GM12874 (cell line): ENCODE results near the gene HJV.

Experiments used
- CTCF ChIP-seq: IDR thresholded peaks from 2 replicates; pipeline ENCODE4 v1.5.1; 2011; ENCODE audit warnings: low read depth, mild to moderate bottlenecking, control low read depth, low read length, moderate library complexity; ENCODE audit not compliant: insufficient read depth

HJV gene

DNA sequence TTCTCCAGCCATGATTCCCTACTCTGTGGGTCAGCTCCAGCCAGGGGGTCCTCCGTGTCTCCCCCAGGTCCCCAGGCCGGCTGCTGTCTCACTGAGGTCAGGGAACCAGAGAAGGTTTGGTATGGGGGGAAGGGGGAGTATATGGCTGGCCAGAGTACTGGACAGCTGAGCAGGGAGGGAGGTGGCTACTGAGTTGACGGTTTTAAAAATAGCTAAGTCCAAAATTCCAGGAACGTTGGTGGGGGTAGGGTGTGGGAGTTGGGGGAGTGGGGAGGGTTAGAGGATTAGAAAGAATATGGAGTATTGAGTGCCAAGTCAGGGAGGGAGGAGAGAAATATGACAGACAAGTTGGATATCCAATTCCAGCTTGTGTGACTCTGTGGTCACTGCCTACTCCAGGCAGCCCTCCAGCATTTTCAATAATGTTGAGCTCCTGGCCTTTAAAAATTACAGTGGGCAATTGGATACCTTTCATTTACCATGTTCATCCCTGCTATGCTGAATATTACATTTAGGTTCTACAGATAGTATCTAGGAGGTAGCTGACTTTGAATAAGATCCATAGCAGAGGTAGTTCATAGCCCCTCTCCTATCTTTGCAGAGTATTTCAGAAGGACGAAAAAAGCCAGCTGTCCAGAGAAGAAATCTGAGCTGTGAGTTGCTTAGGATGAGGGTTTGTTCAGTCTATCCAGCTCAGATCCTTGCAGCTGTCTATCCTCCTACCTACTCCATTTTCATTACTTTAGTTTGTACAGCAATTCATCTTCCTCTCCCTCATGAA is at the start of gene HJV:
Gene HJV, minus strand, starts transcription at position 114 of the 781 bp plus-strand sequence. CDS start 1,504 bp downstream, outside the sequence.
- TF ChIP-seq CTCF, result no peak

DNA sequence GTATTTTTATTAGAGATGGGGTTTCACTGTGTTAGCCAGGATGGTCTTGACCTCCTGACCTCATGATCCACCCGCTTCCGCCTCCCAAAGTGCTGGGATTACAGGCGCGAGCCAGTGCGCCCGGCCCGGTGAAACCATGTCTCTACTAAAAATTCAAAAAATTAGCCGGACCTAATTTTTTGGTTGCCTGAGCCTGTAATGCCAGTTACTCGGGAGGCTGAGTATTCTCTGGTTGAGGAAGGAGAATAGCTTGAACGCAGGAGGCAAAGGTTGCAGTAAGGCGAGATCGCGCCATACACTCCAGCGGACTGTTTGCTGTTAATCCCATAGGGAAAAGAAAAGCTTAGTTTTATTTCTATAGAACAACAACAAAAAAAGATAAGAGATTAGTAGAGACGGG is 29.9 kb upstream of the HJV start:
- no peak for TF ChIP-seq CTCF

- TF ChIP-seq CTCF, result no peak
Observed at GRCh38 chr1:146049436-146049835, 27.9 kb upstream of the HJV start.

DNA sequence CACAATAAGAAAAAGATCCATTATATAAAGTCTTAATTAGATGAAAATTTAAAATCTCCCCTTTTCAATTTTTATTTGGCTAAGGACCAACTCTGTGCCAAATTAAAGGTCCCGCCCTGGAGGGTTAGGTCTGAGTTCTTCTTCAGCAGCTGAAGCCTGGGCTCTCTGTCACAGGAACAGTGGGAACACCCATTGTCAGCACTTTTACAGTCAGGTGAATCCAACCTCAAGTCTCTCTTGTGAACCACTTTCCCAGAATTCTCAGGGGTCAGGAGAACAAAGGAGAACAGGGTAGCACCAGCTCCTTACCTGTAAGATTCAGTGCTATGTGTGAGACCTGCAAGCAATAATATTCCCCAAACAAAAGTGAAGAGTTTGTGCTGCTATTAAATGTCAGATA is 25.1 kb upstream of the HJV start:
- no peak for TF ChIP-seq CTCF

DNA sequence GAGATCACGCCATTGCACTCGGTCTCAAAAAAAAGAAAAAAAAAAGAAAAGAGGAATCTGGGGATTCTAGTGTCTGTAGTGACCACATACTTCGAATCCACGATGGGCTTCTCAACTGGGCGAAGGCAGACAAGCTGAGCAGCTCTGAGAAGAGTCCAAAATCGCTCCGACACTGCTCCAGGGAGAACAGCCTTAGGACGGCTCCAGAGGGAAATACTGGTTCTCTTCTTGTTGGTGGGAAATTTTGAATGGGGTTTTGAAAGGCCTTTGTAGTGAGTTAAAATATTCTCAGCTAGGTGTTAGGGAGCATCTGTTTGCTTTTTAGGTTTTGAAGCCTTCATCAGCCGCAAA is 18.3 kb upstream of the HJV start:
- no peak for TF ChIP-seq CTCF

DNA sequence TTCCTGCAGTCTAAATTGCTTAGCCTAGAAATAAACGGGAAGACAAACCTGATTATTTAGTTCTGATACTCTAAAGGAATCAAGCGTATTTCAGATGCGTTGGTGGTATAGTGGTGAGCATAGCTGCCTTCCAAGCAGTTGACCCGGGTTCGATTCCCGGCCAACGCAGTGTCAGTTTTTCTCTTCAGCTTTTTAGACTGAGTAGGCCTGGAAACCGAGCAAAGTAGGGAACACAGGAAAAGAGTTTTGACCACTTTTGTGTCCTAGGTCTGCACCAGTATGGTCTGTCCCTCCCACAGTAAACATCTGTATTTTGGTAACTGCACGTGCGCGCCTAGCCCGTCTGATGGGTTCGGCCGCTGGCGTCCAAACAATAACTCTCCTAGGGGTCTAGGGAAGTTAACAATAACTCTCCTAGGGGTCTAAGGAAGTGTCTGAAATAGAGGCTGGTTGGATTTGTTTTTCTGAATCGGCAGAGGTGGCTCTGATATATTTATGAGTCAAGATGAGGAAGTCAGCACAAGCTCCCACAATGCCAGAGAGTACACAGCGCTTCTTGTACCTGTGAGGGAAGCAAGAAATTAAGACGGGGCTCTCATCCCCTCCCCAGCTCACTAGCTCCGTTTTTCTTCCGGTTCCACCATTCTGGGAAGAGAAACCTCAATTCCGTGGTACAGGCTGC is 15.6 kb upstream of the HJV start:
- no peak for TF ChIP-seq CTCF

- TF ChIP-seq CTCF, result no peak
Observed at GRCh38 chr1:146036241-146036964, 14.9 kb upstream of the HJV start.
